HepG2 (cell line): ENCODE results near the gene CKAP2L. TPM values are rescaled to one million over a fixed set of nuclear protein-coding genes. Genes with fewer than 3 reads are reported as not detected.
A peak's percentile ranks its signal among the peaks of the same experiment; 100 is the strongest.

Experiments used
- BRCA1 ChIP-seq: sonication (generic); formaldehyde crosslinking; IDR thresholded peaks from 2 replicates; pipeline ENCODE4 v1.4.0; 2020; ENCODE audit warnings: missing genetic modification reagents
- DR1 ChIP-seq: sonication (generic); formaldehyde crosslinking; IDR thresholded peaks from 2 replicates; pipeline ENCODE4 v1.8.0; 2021; ENCODE audit warnings: mild to moderate bottlenecking, missing genetic modification reagents, inconsistent platforms
- HMG20B ChIP-seq: conservative IDR thresholded peaks from 2 replicates; pipeline ENCODE4 v1.6.1; 2016; ENCODE audit warnings: missing genetic modification reagents, missing compliant biosample characterization
- MIER2 ChIP-seq: IDR thresholded peaks from 2 replicates; pipeline ENCODE4 v1.6.1; 2016; ENCODE audit warnings: missing biosample characterization, missing genetic modification reagents
- MYNN ChIP-seq: sonication (generic); formaldehyde crosslinking; IDR thresholded peaks from 2 replicates; pipeline ENCODE4 v1.4.0; 2020; ENCODE audit warnings: mild to moderate bottlenecking, low read depth, missing genetic modification reagents
- REPIN1 ChIP-seq: sonication (generic); formaldehyde crosslinking; IDR thresholded peaks from 2 replicates; pipeline ENCODE4 v1.8.0; 2022; ENCODE audit warnings: missing genetic modification reagents, low read depth, mild to moderate bottlenecking, borderline replicate concordance
- SP4 ChIP-seq: sonication (generic); formaldehyde crosslinking; IDR thresholded peaks from 2 replicates; pipeline ENCODE4 v1.8.1; 2023; ENCODE audit warnings: mild to moderate bottlenecking, missing genetic modification reagents
- UBTF ChIP-seq: sonication (generic); formaldehyde crosslinking; IDR thresholded peaks from 2 replicates; pipeline ENCODE4 v1.4.0; 2020; ENCODE audit warnings: mild to moderate bottlenecking, missing genetic modification reagents
- ZBTB10 ChIP-seq: sonication (generic); formaldehyde crosslinking; IDR thresholded peaks from 2 replicates; pipeline ENCODE4 v1.4.0; 2020; ENCODE audit warnings: missing genetic modification reagents, borderline replicate concordance
- ZBTB21 ChIP-seq: sonication (generic); formaldehyde crosslinking; IDR thresholded peaks from 2 replicates; pipeline ENCODE4 v1.4.0; 2020; ENCODE audit warnings: missing genetic modification reagents
- ZBTB8A ChIP-seq: sonication (generic); formaldehyde crosslinking; IDR thresholded peaks from 2 replicates; pipeline ENCODE4 v1.4.0; 2020; ENCODE audit warnings: mild to moderate bottlenecking, low read depth, missing genetic modification reagents, borderline replicate concordance
- ZHX1 ChIP-seq: sonication (generic); formaldehyde crosslinking; IDR thresholded peaks from 2 replicates; pipeline ENCODE4 v1.8.1; 2022; ENCODE audit warnings: low read depth, mild to moderate bottlenecking, missing genetic modification reagents
- ZNF644 ChIP-seq: IDR thresholded peaks from 2 replicates; pipeline ENCODE4 v1.6.1; 2016; ENCODE audit warnings: low read depth
- ZNF878 ChIP-seq: sonication (generic); formaldehyde crosslinking; IDR thresholded peaks from 2 replicates; pipeline ENCODE4 v1.8.1; 2023; ENCODE audit warnings: mild to moderate bottlenecking, missing genetic modification reagents, moderate library complexity
- polyA plus RNA-seq, 8 experiments: library from polyadenylated mRNA; depleted of rRNA in 3 of 8; stranded (reverse) in 7 of 8; unstranded in 1 of 8; fragments of >200 nt; fragmentation: Illumina TruSeq in 4 of 8; extraction: Trizol in 4 of 8; gene quantifications; 2 replicates each; pipeline versions ENCODE4 v1.2.1 to v1.2.3, GENCODE V29; 2011 to 2016; ENCODE audit warnings: low read depth in 4 of 8, missing spikeins in 1 of 8, mixed read lengths in 1 of 8; ENCODE audit not compliant: insufficient read depth in 1 of 8
- total RNA-seq, 5 experiments: library from RNA; depleted of rRNA; stranded (reverse); fragments of >200 nt; fragmentation: Illumina TruSeq; extraction: Trizol; gene quantifications; 2 replicates each; pipeline ENCODE4 v1.2.3, GENCODE V29; 2016; ENCODE audit warnings: low read depth in 1 of 5
- TF ChIP-seq, protein P1 (sequence below): sonication (generic); formaldehyde crosslinking; IDR thresholded peaks from 2 replicates; pipeline ENCODE4 v1.4.0; 2020; ENCODE audit warnings: missing genetic modification reagents, borderline replicate concordance

The CKAP2L gene
- total and polyA plus RNA-seq, 2 of the 13 experiments (the other 11 are each of a cell fraction or from before 2014, with no cell fraction given): 7.1 to 9.5 TPM

- TF ChIP-seq ZHX1 (CRISPR knock-in tag) (peak; percentile 95), ZBTB21 (CRISPR knock-in tag) (no peak), MYNN (CRISPR knock-in tag) (no peak), MIER2 (CRISPR knock-in tag) (no peak), REPIN1 (CRISPR knock-in tag) (peak; percentile 99), ZBTB8A (CRISPR knock-in tag) (peak; percentile 96), ZNF644 (CRISPR knock-in tag) (no peak), UBTF (CRISPR knock-in tag) (peak; percentile 42; the same call in 1 of the 2 replicates), BRCA1 (CRISPR knock-in tag) (0 out of 2 replicates have a peak, but pooled peaks have one; percentile 30), SP4 (CRISPR knock-in tag) (peak; percentile 94; the same call in 1 of the 2 replicates), DR1 (CRISPR knock-in tag) (peak; percentile 71; the same call in 1 of the 2 replicates), HMG20B (CRISPR knock-in tag) (0 out of 2 replicates have a peak, but pooled peaks have one; percentile 4), ZBTB10 (no peak; the same call in 1 of the 2 replicates), ZNF878 (CRISPR knock-in tag) (peak; percentile 100)
- TF ChIP-seq, protein P1, sequence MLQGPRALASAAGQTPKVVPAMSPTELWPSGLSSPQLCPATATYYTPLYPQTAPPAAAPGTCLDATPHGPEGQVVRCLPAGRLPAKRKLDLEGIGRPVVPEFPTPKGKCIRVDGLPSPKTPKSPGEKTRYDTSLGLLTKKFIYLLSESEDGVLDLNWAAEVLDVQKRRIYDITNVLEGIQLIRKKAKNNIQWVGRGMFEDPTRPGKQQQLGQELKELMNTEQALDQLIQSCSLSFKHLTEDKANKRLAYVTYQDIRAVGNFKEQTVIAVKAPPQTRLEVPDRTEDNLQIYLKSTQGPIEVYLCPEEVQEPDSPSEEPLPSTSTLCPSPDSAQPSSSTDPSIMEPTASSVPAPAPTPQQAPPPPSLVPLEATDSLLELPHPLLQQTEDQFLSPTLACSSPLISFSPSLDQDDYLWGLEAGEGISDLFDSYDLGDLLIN (CRISPR knock-in tag): 0 out of 2 replicates have a peak, but pooled peaks have one; percentile 59
These were observed at the start of gene CKAP2L (continued) for GRCh38 chr2:112764071-112765044.
